H54 (cell line): ENCODE data around the gene TTC28.
"Not testable (repeated sequence)": the region's sequence is repeated elsewhere in the genome, so short reads cannot be mapped to it uniquely, and the experiment has no call there.

Experiments used
- DNase-seq: peaks from one replicate; pipeline ENCODE4 v3.0.0; 2011; ENCODE audit warnings: low spot score, mixed read lengths; ENCODE audit not compliant: insufficient read length
- FAIRE-seq: peaks from 3 replicates; lab custom pipeline; 2011; peaks lifted over from hg19 to GRCh38; lab: Jason Lieb, UNC
- POLR2A ChIP-seq: IDR thresholded peaks from 2 replicates; pipeline ENCODE4 v1.6.1; 2011; ENCODE audit warnings: low read depth, mild to moderate bottlenecking, low read length

TTC28 gene

GRCh38 chr22:28381429-28382167 is 298.0 kb downstream of the TTC28 start:
- FAIRE-seq: no peak
- TF ChIP-seq POLR2A: no peak
- DNase-seq: no peak

GRCh38 chr22:28379951-28380350 is 299.7 kb downstream of the TTC28 start:
- DNase-seq (no peak), FAIRE-seq (no peak)
- no peak for TF ChIP-seq POLR2A

GRCh38 chr22:28379075-28379779 is 300.4 kb downstream of the TTC28 start:
- FAIRE-seq: no peak
- DNase-seq: no peak
- no peak for TF ChIP-seq POLR2A

- FAIRE-seq (no peak), DNase-seq (no peak)
- TF ChIP-seq POLR2A: no peak
These were observed 303.7 kb downstream of the TTC28 start for GRCh38 chr22:28375761-28376534.

- no peak for TF ChIP-seq POLR2A
- DNase-seq (no peak), FAIRE-seq (no peak)
These were observed 305.8 kb downstream of the TTC28 start for GRCh38 chr22:28373831-28374230.

- TF ChIP-seq POLR2A: no peak
- no peak for FAIRE-seq
- no peak for DNase-seq
These were observed 309.8 kb downstream of the TTC28 start for GRCh38 chr22:28369854-28370253.

GRCh38 chr22:28366856-28367255 is 312.8 kb downstream of the TTC28 start:
- TF ChIP-seq POLR2A: no peak
- FAIRE-seq (no peak), DNase-seq (no peak)

- TF ChIP-seq POLR2A: no peak
These were observed 314.3 kb downstream of the TTC28 start for GRCh38 chr22:28365371-28365770.

GRCh38 chr22:28364105-28364504 is 315.5 kb downstream of the TTC28 start:
- not testable (repeated sequence) for DNase-seq, FAIRE-seq

More at GRCh38 chr22:28365371-28365770, 314.3 kb downstream of the TTC28 start:
- FAIRE-seq (no peak), DNase-seq (no peak)

GRCh38 chr22:28360939-28361338 is 318.7 kb downstream of the TTC28 start:
- FAIRE-seq (no peak), DNase-seq (no peak)
- TF ChIP-seq POLR2A: no peak

GRCh38 chr22:28358312-28358711 is 321.3 kb downstream of the TTC28 start:
- FAIRE-seq (no peak), DNase-seq (no peak)
- TF ChIP-seq POLR2A: no peak

- DNase-seq: no peak
These were observed 322.4 kb downstream of the TTC28 start for GRCh38 chr22:28357193-28357592.

GRCh38 chr22:28351476-28351875 is 328.2 kb downstream of the TTC28 start:
- DNase-seq (no peak), FAIRE-seq (no peak)
- TF ChIP-seq POLR2A: no peak

More at GRCh38 chr22:28357193-28357592, 322.4 kb downstream of the TTC28 start:
- FAIRE-seq: no peak
- TF ChIP-seq POLR2A: no peak

GRCh38 chr22:28348613-28349609 is 330.7 kb downstream of the TTC28 start:
- FAIRE-seq (no peak), DNase-seq (no peak)
- TF ChIP-seq POLR2A: no peak
